PC-3 (cell line): ENCODE measurements around the gene CDIP1. TPM values are rescaled to one million over a fixed set of nuclear protein-coding genes. Genes with fewer than 3 reads are reported as not detected.

Source experiments
- ATAC-seq: fragments of 200-7000 bp; cut with Tn5 transposase; 2 replicates; pipeline ENCODE4 v1.9.1; 2020; ENCODE audit warnings: mild to moderate bottlenecking, moderate library complexity
- BruUV-seq: library from RNA; stranded (reverse); fragments of 400-500 nt; replicated peaks from 2 replicates; lab custom pipeline; 2021; lab: Mats Ljungman, UMichigan
- CTCF ChIA-PET: fragments of 300-600 bp; sonication (Branson Sonifier 250); formaldehyde crosslinking; loops from one replicate; lab custom pipeline; 2022; ENCODE audit warnings: antibody characterized with exemption; lab: Charles Lee
- POLR2A ChIA-PET: fragments of 300-600 bp; sonication (Branson Sonifier 250); formaldehyde crosslinking; loops from one replicate; lab custom pipeline; 2022; ENCODE audit warnings: antibody characterized with exemption; ENCODE audit not compliant: unreplicated experiment; lab: Charles Lee
- DNase-seq: peaks from one replicate; pipeline ENCODE4 v3.0.0-alpha.2; 2015
- H2AFZ ChIP-seq: fragments of 300-600 bp; sonication (generic); 2 replicates; pipeline ENCODE4 v1.6.0; 2016; ENCODE audit warnings: antibody characterized with exemption, low read length
- H3F3A ChIP-seq: fragments of 300-600 bp; sonication (generic); one replicate; pipeline ENCODE4 v1.6.0; 2017; ENCODE audit warnings: antibody characterized with exemption, low read length, control low read depth, mild to moderate bottlenecking; ENCODE audit not compliant: unreplicated experiment
- H3K27ac ChIP-seq: fragments of 300-600 bp; sonication (generic); 2 replicates; pipeline ENCODE4 v1.5.1; 2016; ENCODE audit warnings: mild to moderate bottlenecking, low read length
- H3K27me3 ChIP-seq: fragments of 300-600 bp; sonication (generic); 2 replicates; pipeline ENCODE4 v1.6.1; 2016; ENCODE audit warnings: low read length, mixed read lengths
- H3K36me3 ChIP-seq: fragments of 300-600 bp; sonication (generic); 2 replicates; pipeline ENCODE4 v1.6.1; 2016; ENCODE audit warnings: low read depth, mixed run types, low read length, mixed read lengths
- H3K4me1 ChIP-seq: fragments of 300-600 bp; sonication (generic); 2 replicates; pipeline ENCODE4 v1.5.1; 2016; ENCODE audit warnings: low read length; ENCODE audit not compliant: insufficient read depth
- H3K4me2 ChIP-seq: fragments of 300-600 bp; sonication (generic); 2 replicates; pipeline ENCODE4 v1.6.0; 2016; ENCODE audit warnings: low read length
- H3K4me3 ChIP-seq: fragments of 300-600 bp; sonication (generic); 2 replicates; pipeline ENCODE4 v1.5.1; 2016; ENCODE audit warnings: mild to moderate bottlenecking, low read length, mixed read lengths
- H3K79me2 ChIP-seq: fragments of 300-600 bp; sonication (generic); 2 replicates; pipeline ENCODE4 v1.6.1; 2017; ENCODE audit warnings: low read length, mixed read lengths
- H3K9ac ChIP-seq: fragments of 300-600 bp; sonication (generic); 2 replicates; pipeline ENCODE4 v1.6.0; 2016; ENCODE audit warnings: mild to moderate bottlenecking, low read length
- H3K9me2 ChIP-seq: fragments of 300-600 bp; sonication (generic); replicated peaks from 2 replicates; pipeline ENCODE4 v1.6.1; 2016; ENCODE audit warnings: mixed run types, low read length, mixed read lengths
- H3K9me3 ChIP-seq: fragments of 300-600 bp; sonication (generic); 2 replicates; pipeline ENCODE4 v1.6.1; 2016; ENCODE audit warnings: low read length, mixed read lengths
- H4K20me1 ChIP-seq: fragments of 300-600 bp; sonication (generic); 2 replicates; pipeline ENCODE4 v1.6.1; 2016; ENCODE audit warnings: low read length, mixed read lengths
- EZH2 ChIP-seq: fragments of 300-600 bp; sonication (generic); IDR thresholded peaks from one replicate; pipeline ENCODE4 v1.6.1; 2017; ENCODE audit warnings: antibody characterized with exemption, mild to moderate bottlenecking, low read length; ENCODE audit not compliant: unreplicated experiment
- EZH2phosphoT487 ChIP-seq: fragments of 300-600 bp; sonication (generic); IDR thresholded peaks from 2 replicates; pipeline ENCODE4 v1.6.1; 2018; ENCODE audit warnings: mild to moderate bottlenecking, antibody characterized with exemption, low read length, borderline replicate concordance
- intact Hi-C: fragments of 100-400 bp; cut with micrococcal nuclease; formaldehyde crosslinking; loops from 2 replicates; pipeline ENCODE4 v1.9.0; 2023
- total RNA-seq: library from RNA; depleted of rRNA; stranded (reverse); fragments of >200 nt; gene quantifications from 2 replicates; pipeline ENCODE4 v1.2.3, GENCODE V29; 2014
- TF ChIP-seq, protein P1 (sequence below): fragments of 300-600 bp; sonication (generic); conservative IDR thresholded peaks from 2 replicates; pipeline ENCODE4 v1.5.1; 2017; ENCODE audit warnings: antibody characterized with exemption, low read depth, mild to moderate bottlenecking, low read length

Gene CDIP1
- total RNA-seq, 1 experiment from 2014 or later: 8.7 TPM

DNA sequence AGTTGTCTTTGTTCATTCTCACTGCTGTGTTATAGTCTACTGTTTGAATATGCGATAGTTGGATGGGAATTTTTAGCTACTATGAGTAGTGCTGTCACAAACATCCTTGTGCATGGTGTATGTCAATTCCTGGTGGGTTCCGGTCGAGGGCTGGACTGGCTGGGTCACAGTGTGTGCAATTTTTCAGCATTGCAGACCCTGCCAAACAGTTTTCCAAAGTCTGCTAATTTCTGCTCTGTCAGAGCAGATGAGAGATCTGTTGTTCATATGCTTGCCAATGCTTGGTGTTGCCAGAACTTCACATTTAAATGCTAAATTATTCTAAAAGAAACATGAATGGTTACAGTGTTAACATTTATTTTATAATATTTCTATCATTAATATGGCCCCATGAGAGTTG, 14.0 kb upstream of the CDIP1 start:
- no peak for TF ChIP-seq EZH2
- TF ChIP-seq EZH2phosphoT487: no peak
- TF ChIP-seq, protein P1, sequence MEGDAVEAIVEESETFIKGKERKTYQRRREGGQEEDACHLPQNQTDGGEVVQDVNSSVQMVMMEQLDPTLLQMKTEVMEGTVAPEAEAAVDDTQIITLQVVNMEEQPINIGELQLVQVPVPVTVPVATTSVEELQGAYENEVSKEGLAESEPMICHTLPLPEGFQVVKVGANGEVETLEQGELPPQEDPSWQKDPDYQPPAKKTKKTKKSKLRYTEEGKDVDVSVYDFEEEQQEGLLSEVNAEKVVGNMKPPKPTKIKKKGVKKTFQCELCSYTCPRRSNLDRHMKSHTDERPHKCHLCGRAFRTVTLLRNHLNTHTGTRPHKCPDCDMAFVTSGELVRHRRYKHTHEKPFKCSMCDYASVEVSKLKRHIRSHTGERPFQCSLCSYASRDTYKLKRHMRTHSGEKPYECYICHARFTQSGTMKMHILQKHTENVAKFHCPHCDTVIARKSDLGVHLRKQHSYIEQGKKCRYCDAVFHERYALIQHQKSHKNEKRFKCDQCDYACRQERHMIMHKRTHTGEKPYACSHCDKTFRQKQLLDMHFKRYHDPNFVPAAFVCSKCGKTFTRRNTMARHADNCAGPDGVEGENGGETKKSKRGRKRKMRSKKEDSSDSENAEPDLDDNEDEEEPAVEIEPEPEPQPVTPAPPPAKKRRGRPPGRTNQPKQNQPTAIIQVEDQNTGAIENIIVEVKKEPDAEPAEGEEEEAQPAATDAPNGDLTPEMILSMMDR: no peak
- H3K9me2 ChIP-seq: no peaks in the 10 kb centered on the region
- no peak for ATAC-seq
- BruUV-seq: no TSS peak
- DNase-seq: no peak
- H3K36me3 ChIP-seq: no peaks in the 10 kb centered on the region
- ChIA-PET POLR2A (no interaction called here), CTCF (no interaction called here)
- H3K27me3 ChIP-seq: no peaks in the 10 kb centered on the region
- H3F3A ChIP-seq: no peaks in the 10 kb centered on the region
- no peaks in the 10 kb centered on the region for H3K4me1 ChIP-seq
- intact Hi-C loops: no loop called here
- no peak overlapping the region for H3K4me2 ChIP-seq
- H3K27ac ChIP-seq: no peak overlapping the region
- no peaks in the 10 kb centered on the region for H3K79me2 ChIP-seq
- no peaks in the 10 kb centered on the region for H3K9me3 ChIP-seq
- no peak overlapping the region for H2AFZ ChIP-seq
- H3K4me3 ChIP-seq: no peak overlapping the region
- H3K9ac ChIP-seq: no peak overlapping the region
- no peaks in the 10 kb centered on the region for H4K20me1 ChIP-seq

DNA sequence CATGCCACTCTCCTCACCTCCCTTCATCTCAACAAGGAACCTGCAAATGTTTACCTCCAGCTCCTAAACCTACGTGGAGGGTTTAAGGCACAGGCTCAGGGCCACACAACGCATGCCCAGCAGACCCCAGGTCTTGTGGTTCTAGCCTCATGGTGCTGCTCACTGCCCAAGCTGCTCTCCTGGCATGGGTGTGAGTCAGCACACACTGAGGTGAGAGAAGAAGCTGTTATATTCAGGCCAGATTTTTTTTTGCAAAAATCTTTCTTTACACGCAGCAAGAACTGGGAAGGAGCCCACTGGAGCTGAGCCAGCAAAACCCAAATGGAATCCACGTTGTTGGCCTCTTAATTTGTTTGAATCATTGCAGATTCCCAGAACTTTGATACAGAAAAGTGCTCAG, 12.0 kb upstream of the CDIP1 start:
- intact Hi-C loops: no loop called here
- Histone ChIP-seq H3K27ac (no peak overlapping the region), H3K4me2 (no peak overlapping the region), H3K9me3 (no peaks in the 10 kb centered on the region), H3K27me3 (no peaks in the 10 kb centered on the region), H3K79me2 (no peaks in the 10 kb centered on the region), H3K9ac (no peak overlapping the region), H4K20me1 (no peaks in the 10 kb centered on the region), H3F3A (no peaks in the 10 kb centered on the region), H3K36me3 (no peaks in the 10 kb centered on the region), H3K4me1 (no peaks in the 10 kb centered on the region), H3K4me3 (no peak overlapping the region), H2AFZ (no peak overlapping the region), H3K9me2 (no peaks in the 10 kb centered on the region)
- ChIA-PET CTCF (no interaction called here), POLR2A (no interaction called here)
- TF ChIP-seq EZH2 (no peak), EZH2phosphoT487 (no peak)
- TF ChIP-seq, protein P1: no peak
- no TSS peak for BruUV-seq
- DNase-seq (no peak), ATAC-seq (no peak)

DNA sequence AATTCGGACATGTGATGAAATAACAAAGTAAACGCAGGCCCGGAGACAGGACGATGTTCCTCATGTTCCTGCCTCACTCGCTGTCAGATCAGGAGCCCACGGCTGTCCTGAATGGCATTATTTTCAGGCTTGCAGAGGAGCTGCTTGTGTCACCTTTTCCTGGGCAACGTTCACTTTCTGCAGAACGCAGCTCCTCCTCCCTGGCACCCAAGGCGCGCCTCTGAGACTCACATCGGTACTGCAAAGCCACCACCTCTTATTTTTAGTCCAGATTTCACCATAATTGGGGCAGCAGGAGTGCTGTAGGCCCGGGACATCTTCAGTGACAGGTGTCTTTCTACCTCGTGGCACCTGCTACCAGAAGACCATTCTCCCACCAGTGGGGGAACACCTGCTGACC, 9.6 kb upstream of the CDIP1 start:
- H3K9me3 ChIP-seq: no peaks in the 10 kb centered on the region
- H2AFZ ChIP-seq: no peak overlapping the region
- no peak for TF ChIP-seq EZH2phosphoT487
- TF ChIP-seq EZH2: no peak
- TF ChIP-seq, protein P1: no peak
- DNase-seq: no peak
- no peak for ATAC-seq
- no peak overlapping the region for H3K27ac ChIP-seq
- no peaks in the 10 kb centered on the region for H3K9me2 ChIP-seq
- H3K36me3 ChIP-seq: no peaks in the 10 kb centered on the region
- no peaks in the 10 kb centered on the region for H3K79me2 ChIP-seq
- H3K4me3 ChIP-seq: no peak overlapping the region
- no peaks in the 10 kb centered on the region for H3K27me3 ChIP-seq
- no TSS peak for BruUV-seq
- intact Hi-C loops: loop anchor here (1.0 kb wide), 1 partner anchor 42 kb away; no protein-coding TSS in a partner anchor
- no peak overlapping the region for H3K9ac ChIP-seq
- POLR2A ChIA-PET: no interaction called here
- no peaks in the 10 kb centered on the region for H3K4me1 ChIP-seq
- H3K4me2 ChIP-seq: no peak overlapping the region
- CTCF ChIA-PET: interaction anchor here (1.0 to 1.5 kb wide), 3 partner anchors 37 to 42 kb away, joined by 3 to 13 read pairs (median 4); no protein-coding TSS in a partner anchor
- H3F3A ChIP-seq: no peaks in the 10 kb centered on the region
- H4K20me1 ChIP-seq: no peaks in the 10 kb centered on the region
